Right lobe of liver (tissue), 6 donors: ENCODE measurements around the gene TMEM132D. TPM values are rescaled to one million over a fixed set of nuclear protein-coding genes. Genes with fewer than 3 reads are reported as not detected.

Source experiments
- ATAC-seq, 4 donors: fragments of 200-7000 bp; cut with Tn5 transposase; one replicate each; pipeline ENCODE4 v1.9.1; 2020; ENCODE audit warnings: mild to moderate bottlenecking in 4 of 4, moderate library complexity in 4 of 4
- DNase-seq, 3 donors: peaks; one replicate each; pipeline ENCODE4 v3.0.0-alpha.2; 2020
- H3K27ac ChIP-seq, 3 donors: fragments of 200-600 bp; one replicate each; pipeline ENCODE4 v1.8.0; 2022
- H3K27me3 ChIP-seq, 2 donors: fragments of 200-600 bp; one replicate each; pipeline ENCODE4 v1.8.0; 2022
- H3K36me3 ChIP-seq, 4 donors: fragments of 200-600 bp; sonication (generic) in 1 of 4; one replicate each; pipeline versions ENCODE4 v1.5.1 to v1.8.0; 2017 to 2022; ENCODE audit warnings: control low read depth in 1 of 4
- H3K4me1 ChIP-seq, 4 donors: fragments of 200-600 bp; sonication (generic) in 1 of 4; one replicate each; pipeline versions ENCODE4 v1.5.1 to v1.8.0; 2017 to 2022; ENCODE audit warnings: control low read depth in 1 of 4
- H3K4me3 ChIP-seq, 3 donors: fragments of 200-600 bp; one replicate each; pipeline ENCODE4 v1.8.0; 2022
- H3K9me3 ChIP-seq, 4 donors: fragments of 200-600 bp; sonication (generic) in 1 of 4; one replicate each; pipeline versions ENCODE4 v1.5.1 to v1.8.0; 2017 to 2022; ENCODE audit warnings: control low read depth in 1 of 4
- CTCF ChIP-seq, 4 donors: fragments of 200-600 bp in 3 of 4; fragments of 450-650 bp in 1 of 4; IDR thresholded peaks; one replicate each; pipeline versions ENCODE4 v1.5.1 to v1.8.0; 2016 to 2022; ENCODE audit warnings: antibody characterized with exemption in 4 of 4, mild to moderate bottlenecking in 2 of 4
- POLR2A ChIP-seq: fragments of 450-650 bp; IDR thresholded peaks from one replicate; pipeline ENCODE4 v1.6.1; 2017; ENCODE audit warnings: antibody characterized with exemption, mild to moderate bottlenecking
- WGBS: methylation state at CpG from one replicate; pipeline ENCODE4 v1.1.6; 2018; ENCODE audit warnings: low coverage, low lambda C conversion rate; ENCODE audit not compliant: insufficient coverage; ENCODE audit errors: missing lambda C conversion rate; 5-methylcytosine and 5-hydroxymethylcytosine counted together
- intact Hi-C, 2 donors: fragments of 100-400 bp; cut with DNase I; formaldehyde crosslinking; loops; one replicate each; pipeline versions ENCODE4 v1.11.2 to v1.14.1; 2022
- total RNA-seq, 6 experiments: library from RNA; depleted of rRNA in 2 of 6; stranded (reverse); fragments of >200 nt in 2 of 6; fragmentation: NEBNext Ultra II Directional in 3 of 6; extraction: Animal tissue kit (Norgen Biotek cat#: 25700) in 3 of 6; gene quantifications; one replicate each; pipeline versions ENCODE4 v1.1.0 to v1.2.4, GENCODE V29; 2016 to 2023
- donor health status: DM: no; HTN: yes; CAD: no.
- donor health status: DM: no; HTN: no; CAD: no.
- donor health status: DM: no; HTN: no; CAD: no.
- donor health status: DM: no; HTN: yes; CAD: no.
- donor health status: DM: no; HTN: yes; CAD: no.

TMEM132D gene
- total RNA-seq, 6 experiments from 2014 or later = 0.10 to 0.35 (median 0.33) TPM; not detected in 3

GRCh38 chr12:129765719-129766118 lies 138.1 kb downstream of the TMEM132D start:
- 56% methylated on average over 5 of the region's 5 CpGs for WGBS
- Histone ChIP-seq H3K4me3 (no peak overlapping the region), H3K4me1 (no peaks in the 10 kb centered on the region), H3K36me3 (no peaks in the 10 kb centered on the region), H3K27me3 (no peaks in the 10 kb centered on the region), H3K27ac (no peak overlapping the region), H3K9me3 (no peaks in the 10 kb centered on the region)
- DNase-seq = no peak
- TF ChIP-seq POLR2A = no peak
- TF ChIP-seq CTCF (IDR thresholded peaks at IDR 0.05) = no peak
- intact Hi-C loops = no loop called here
- ATAC-seq = no peak

GRCh38 chr12:129762436-129762835 lies 141.4 kb downstream of the TMEM132D start:
- TF ChIP-seq POLR2A (no peak), CTCF (IDR thresholded peaks at IDR 0.05) (no peak)
- no peak for ATAC-seq

GRCh38 chr12:129753586-129753985 lies 150.2 kb downstream of the TMEM132D start:
- 50% methylated on average over 6 of the region's 6 CpGs for whole genome bisulfite sequencing

More at GRCh38 chr12:129762436-129762835, 141.4 kb downstream of the TMEM132D start:
- Histone ChIP-seq H3K9me3 (no peaks in the 10 kb centered on the region), H3K4me3 (no peak overlapping the region), H3K27me3 (no peaks in the 10 kb centered on the region), H3K27ac (no peak overlapping the region), H3K36me3 (no peaks in the 10 kb centered on the region), H3K4me1 (no peaks in the 10 kb centered on the region)
- 53% methylated on average over 5 of the region's 5 CpGs for WGBS
- no peak for DNase-seq
- intact Hi-C loops = no loop called here

GRCh38 chr12:129750421-129750820 lies 153.4 kb downstream of the TMEM132D start:
- Histone ChIP-seq H3K27ac (no peak overlapping the region), H3K4me1 (no peaks in the 10 kb centered on the region), H3K27me3 (no peaks in the 10 kb centered on the region), H3K4me3 (no peak overlapping the region), H3K36me3 (no peaks in the 10 kb centered on the region), H3K9me3 (no peaks in the 10 kb centered on the region)
- intact Hi-C loops = no loop called here
- ATAC-seq = no peak
- TF ChIP-seq POLR2A (no peak), CTCF (IDR thresholded peaks at IDR 0.05) (no peak)
- WGBS = 56% methylated on average over 3 of the region's 3 CpGs
- no peak for DNase-seq

More at GRCh38 chr12:129753586-129753985, 150.2 kb downstream of the TMEM132D start:
- Histone ChIP-seq H3K36me3 (no peaks in the 10 kb centered on the region), H3K27me3 (no peaks in the 10 kb centered on the region), H3K4me1 (no peaks in the 10 kb centered on the region), H3K27ac (no peak overlapping the region), H3K4me3 (no peak overlapping the region), H3K9me3 (no peaks in the 10 kb centered on the region)
- ATAC-seq (no peak), DNase-seq (no peak)
- TF ChIP-seq POLR2A (no peak), CTCF (IDR thresholded peaks at IDR 0.05) (no peak)
- intact Hi-C loops = no loop called here

- Histone ChIP-seq H3K4me3 (no peak overlapping the region), H3K9me3 (no peaks in the 10 kb centered on the region), H3K27ac (no peak overlapping the region), H3K27me3 (no peaks in the 10 kb centered on the region), H3K4me1 (no peaks in the 10 kb centered on the region), H3K36me3 (no peaks in the 10 kb centered on the region)
- ATAC-seq (no peak), DNase-seq (no peak)
- intact Hi-C loops = no loop called here
- 54% methylated on average over 4 of the region's 4 CpGs for WGBS
- no peak for TF ChIP-seq CTCF (IDR thresholded peaks at IDR 0.05)
- no peak for TF ChIP-seq POLR2A
Observed at GRCh38 chr12:129746318-129746717, 157.5 kb downstream of the TMEM132D start.
